Measurements from ENCODE around the gene ZNF462. TPM values are rescaled to one million over a fixed set of nuclear protein-coding genes. Genes with fewer than 3 reads are reported as not detected.

The ZNF462 gene
- total RNA-seq, 2 experiments from 2014 or later: 1.1 to 1.3 TPM

DNA sequence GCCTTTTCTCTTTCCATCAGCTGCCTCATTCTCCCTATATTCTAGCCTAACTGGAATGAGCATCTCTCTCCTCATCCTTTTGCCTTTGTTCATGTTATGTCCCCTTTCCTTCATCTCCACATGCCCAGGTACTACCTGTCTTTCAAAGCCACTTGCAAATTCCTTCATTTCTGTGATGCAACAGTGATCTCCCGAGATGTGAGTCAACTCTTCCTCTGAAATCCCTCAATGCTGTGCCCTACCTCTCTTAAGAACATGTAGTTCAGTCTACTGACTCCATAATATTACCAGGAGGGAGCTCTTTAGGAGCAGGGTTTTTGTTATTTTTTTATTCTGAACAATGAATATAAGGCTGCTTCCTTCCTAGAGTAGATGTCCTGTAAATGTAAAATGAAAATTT, 91.6 kb downstream of the ZNF462 start:
- DNase-seq (no peak), ATAC-seq (ENCODE audit: poor library complexity) (no peak)
- intact Hi-C loops (cut with DNase I, micrococcal nuclease): loop anchor here in 1 of 2 experiments (10.0 kb wide), 1 partner anchor 200 kb away; no protein-coding TSS in a partner anchor
- Mint-ChIP-seq H3K4me1 (ENCODE audit: low read depth) (peaks cover 6% of the 10 kb centered on the region), H3K27ac (no peak overlapping the region), H3K9me3 (no peaks in the 10 kb centered on the region), H3K4me3 (no peak overlapping the region), H3K36me3 (ENCODE audit: low read depth) (no peaks in the 10 kb centered on the region), H3K27me3 (no peaks in the 10 kb centered on the region)
- H3K27ac ChIP-seq (ENCODE audit: low read depth in 1 of 2, low read length in 2 of 2): no peak overlapping the region
- no peaks in the 10 kb centered on the region for H3K4me1 ChIP-seq (ENCODE audit: insufficient read depth, low read length)
- TF ChIP-seq, protein P1, sequence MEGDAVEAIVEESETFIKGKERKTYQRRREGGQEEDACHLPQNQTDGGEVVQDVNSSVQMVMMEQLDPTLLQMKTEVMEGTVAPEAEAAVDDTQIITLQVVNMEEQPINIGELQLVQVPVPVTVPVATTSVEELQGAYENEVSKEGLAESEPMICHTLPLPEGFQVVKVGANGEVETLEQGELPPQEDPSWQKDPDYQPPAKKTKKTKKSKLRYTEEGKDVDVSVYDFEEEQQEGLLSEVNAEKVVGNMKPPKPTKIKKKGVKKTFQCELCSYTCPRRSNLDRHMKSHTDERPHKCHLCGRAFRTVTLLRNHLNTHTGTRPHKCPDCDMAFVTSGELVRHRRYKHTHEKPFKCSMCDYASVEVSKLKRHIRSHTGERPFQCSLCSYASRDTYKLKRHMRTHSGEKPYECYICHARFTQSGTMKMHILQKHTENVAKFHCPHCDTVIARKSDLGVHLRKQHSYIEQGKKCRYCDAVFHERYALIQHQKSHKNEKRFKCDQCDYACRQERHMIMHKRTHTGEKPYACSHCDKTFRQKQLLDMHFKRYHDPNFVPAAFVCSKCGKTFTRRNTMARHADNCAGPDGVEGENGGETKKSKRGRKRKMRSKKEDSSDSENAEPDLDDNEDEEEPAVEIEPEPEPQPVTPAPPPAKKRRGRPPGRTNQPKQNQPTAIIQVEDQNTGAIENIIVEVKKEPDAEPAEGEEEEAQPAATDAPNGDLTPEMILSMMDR (IDR thresholded peaks at IDR 0.05): no peak
- H3K27me3 ChIP-seq (ENCODE audit: control insufficient read depth in 1 of 2, insufficient read depth in 2 of 2, low read length in 2 of 2): no peaks in the 10 kb centered on the region
- no peak overlapping the region for H3K4me3 ChIP-seq (ENCODE audit: low read length)
- CTCF ChIA-PET: no interaction called here
- H3K9me3 ChIP-seq (ENCODE audit: control insufficient read depth in 1 of 2, insufficient read depth in 1 of 2, low read length in 2 of 2): no peaks in the 10 kb centered on the region
- H3K36me3 ChIP-seq (ENCODE audit: insufficient read depth, low read length): no peaks in the 10 kb centered on the region
- POLR2A ChIA-PET: no interaction called here

DNA sequence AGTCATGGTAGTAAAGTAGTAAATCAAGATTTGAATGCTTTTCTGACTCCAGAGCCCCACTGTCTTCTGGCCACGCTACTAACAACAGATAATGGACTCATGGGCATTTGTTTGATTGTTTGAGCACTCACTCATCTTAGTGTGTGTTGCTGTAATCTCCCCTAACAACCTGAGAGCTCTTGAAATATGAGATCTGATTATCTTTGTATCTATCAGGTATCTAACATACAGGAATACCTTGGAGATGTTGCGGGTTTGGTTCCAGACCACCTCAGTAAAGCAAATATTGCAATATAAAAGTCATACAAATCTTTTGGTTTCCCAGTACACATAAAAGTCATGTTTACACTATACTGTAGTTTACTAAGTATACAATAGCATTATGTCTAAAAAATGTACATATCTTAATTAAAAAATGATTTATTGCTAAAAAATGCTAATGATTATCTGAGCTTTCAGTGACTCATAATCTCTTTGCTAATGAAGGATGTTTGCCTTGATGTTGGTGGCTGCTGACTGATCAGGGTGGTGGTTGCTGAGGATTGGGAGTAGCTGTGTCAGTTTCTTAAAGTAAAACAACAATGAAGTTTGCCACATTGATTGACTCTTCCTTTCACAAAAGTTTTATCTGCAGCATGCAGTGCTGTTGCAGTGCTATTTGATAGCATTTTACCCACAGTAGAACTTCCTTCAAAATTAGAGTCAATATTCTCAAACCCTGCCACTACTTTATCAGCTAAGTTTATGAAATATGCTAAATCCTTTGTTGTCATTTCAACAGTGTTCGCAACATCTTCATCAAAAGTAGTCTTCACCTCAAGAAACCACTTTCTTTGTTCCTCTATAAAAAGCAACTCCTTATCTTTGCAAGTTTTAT, 92.2 kb downstream of the ZNF462 start:
- no peaks in the 10 kb centered on the region for H3K27me3 ChIP-seq (ENCODE audit: control insufficient read depth in 1 of 2, insufficient read depth in 2 of 2, low read length in 2 of 2)
- no peaks in the 10 kb centered on the region for H3K4me1 ChIP-seq (ENCODE audit: insufficient read depth, low read length)
- no peak for DNase-seq
- peaks cover 9% of the 10 kb centered on the region for H3K4me1 Mint-ChIP-seq (ENCODE audit: low read depth)
- H3K4me3 ChIP-seq (ENCODE audit: low read length): no peak overlapping the region
- TF ChIP-seq, protein P1 (IDR thresholded peaks at IDR 0.05): no peak
- H3K36me3 ChIP-seq (ENCODE audit: insufficient read depth, low read length): no peaks in the 10 kb centered on the region
- no peaks in the 10 kb centered on the region for H3K9me3 Mint-ChIP-seq
- POLR2A ChIA-PET: no interaction called here
- CTCF ChIA-PET: no interaction called here
- ATAC-seq (ENCODE audit: poor library complexity): no peak
- intact Hi-C loops (cut with DNase I, micrococcal nuclease): loop anchor here in 1 of 2 experiments (10.0 kb wide), 1 partner anchor 200 kb away; no protein-coding TSS in a partner anchor
- H3K4me3 Mint-ChIP-seq: no peak overlapping the region
- H3K27ac ChIP-seq (ENCODE audit: low read depth in 1 of 2, low read length in 2 of 2): no peak overlapping the region
- H3K36me3 Mint-ChIP-seq (ENCODE audit: low read depth): no peaks in the 10 kb centered on the region
- no peaks in the 10 kb centered on the region for H3K27me3 Mint-ChIP-seq
- H3K9me3 ChIP-seq (ENCODE audit: control insufficient read depth in 1 of 2, insufficient read depth in 1 of 2, low read length in 2 of 2): no peaks in the 10 kb centered on the region
- no peak overlapping the region for H3K27ac Mint-ChIP-seq

DNA sequence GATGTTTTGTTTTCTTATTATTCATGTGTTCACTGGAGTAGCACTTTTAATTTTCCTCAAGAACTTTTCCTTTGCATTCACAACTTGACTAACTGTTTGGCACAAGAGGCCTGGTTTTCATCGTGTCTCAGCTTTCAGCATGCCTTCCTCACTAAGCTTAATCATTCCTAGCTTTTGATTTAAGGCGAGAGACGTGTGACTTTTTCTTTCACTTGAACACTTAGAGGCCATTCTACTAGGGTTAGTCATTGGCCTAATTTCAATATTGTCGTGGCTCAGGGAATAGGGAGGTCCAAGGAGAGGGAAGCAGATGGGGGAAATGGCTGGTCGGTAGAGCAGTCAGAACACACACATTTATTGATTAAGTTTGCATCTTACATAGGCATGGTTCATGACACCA, 94.0 kb downstream of the ZNF462 start:
- H3K36me3 ChIP-seq (ENCODE audit: insufficient read depth, low read length): no peaks in the 10 kb centered on the region
- ChIA-PET CTCF (no interaction called here), POLR2A (no interaction called here)
- Mint-ChIP-seq H3K36me3 (ENCODE audit: low read depth) (no peaks in the 10 kb centered on the region), H3K9me3 (no peaks in the 10 kb centered on the region), H3K27me3 (no peaks in the 10 kb centered on the region), H3K4me1 (ENCODE audit: low read depth) (peaks cover 16% of the 10 kb centered on the region), H3K27ac (no peak overlapping the region), H3K4me3 (no peak overlapping the region)
- H3K4me1 ChIP-seq (ENCODE audit: insufficient read depth, low read length): no peaks in the 10 kb centered on the region
- H3K27me3 ChIP-seq (ENCODE audit: control insufficient read depth in 1 of 2, insufficient read depth in 2 of 2, low read length in 2 of 2): no peaks in the 10 kb centered on the region
- DNase-seq (no peak), ATAC-seq (ENCODE audit: poor library complexity) (no peak)
- TF ChIP-seq, protein P1 (IDR thresholded peaks at IDR 0.05): no peak
- no peaks in the 10 kb centered on the region for H3K9me3 ChIP-seq (ENCODE audit: control insufficient read depth in 1 of 2, insufficient read depth in 1 of 2, low read length in 2 of 2)
- intact Hi-C loops (cut with DNase I, micrococcal nuclease): loop anchor here in 1 of 2 experiments (10.0 kb wide), 1 partner anchor 202 kb away; no protein-coding TSS in a partner anchor
- no peak overlapping the region for H3K27ac ChIP-seq (ENCODE audit: low read depth in 1 of 2, low read length in 2 of 2)
- no peak overlapping the region for H3K4me3 ChIP-seq (ENCODE audit: low read length)
